ENCODE measurements around the gene YOD1.

The YOD1 gene

DNA sequence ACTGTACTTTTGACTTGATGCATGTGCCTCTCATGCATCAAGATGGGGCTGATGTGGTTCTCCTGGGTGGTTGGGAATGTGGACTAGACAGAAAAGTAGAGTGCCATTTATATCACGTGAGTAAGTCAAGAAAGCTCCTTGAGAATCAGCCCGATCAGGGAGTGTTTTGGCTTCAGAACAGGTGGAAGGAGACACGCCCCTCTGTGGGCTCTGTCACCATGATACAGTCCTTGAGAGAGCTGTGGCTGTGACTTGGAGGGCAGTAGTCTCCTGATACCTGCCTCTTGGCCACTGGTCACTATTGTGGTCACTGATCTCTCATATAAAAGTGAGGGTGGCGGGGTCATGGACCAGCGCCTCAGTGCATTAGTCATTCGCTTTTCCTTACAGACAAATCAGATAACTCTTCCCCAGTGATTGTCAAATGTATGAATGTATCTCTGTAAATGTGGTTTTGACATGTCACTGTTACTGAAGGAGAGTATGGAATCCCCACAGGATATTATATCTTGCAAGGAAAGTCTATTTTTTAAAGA is 28.8 kb upstream of the YOD1 start:
- intact Hi-C loops (cut with micrococcal nuclease), result loop anchor here (10.0 kb wide), 1 partner anchor 145 kb away; no protein-coding TSS in a partner anchor
- no peak overlapping the region for H3K4me3 Mint-ChIP-seq

DNA sequence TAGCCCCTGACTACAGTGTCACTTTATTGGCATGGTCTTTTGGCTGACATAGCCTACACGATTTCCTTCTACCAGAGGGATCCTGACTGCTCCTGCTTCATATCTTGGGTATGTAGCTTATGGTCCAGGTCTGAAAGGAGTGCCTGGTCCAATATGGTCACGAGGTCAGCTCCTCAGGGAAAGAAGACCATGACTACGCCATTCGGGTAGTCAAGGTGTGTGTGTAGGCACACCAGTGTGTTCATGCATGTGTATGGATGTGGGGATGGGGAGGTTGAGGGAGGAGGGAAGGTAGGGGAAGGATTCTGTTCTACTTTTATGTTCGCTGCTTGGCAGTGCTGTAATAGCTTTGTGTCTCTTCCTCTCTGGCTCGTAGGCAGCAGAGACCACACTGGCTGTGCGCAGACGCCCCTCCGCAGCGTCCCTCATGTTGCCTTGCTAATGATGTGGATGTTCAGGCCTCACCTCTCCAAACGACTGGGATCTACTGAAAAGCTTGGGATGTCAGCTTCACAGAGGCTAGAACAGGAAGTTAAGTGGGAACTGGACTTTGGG is 27.6 kb upstream of the YOD1 start:
- Mint-ChIP-seq H3K4me1 (ENCODE audit: low read depth) (peaks cover 5% of the 10 kb centered on the region), H3K36me3 (ENCODE audit: low read depth) (peaks cover 28% of the 10 kb centered on the region), H3K4me3 (no peak overlapping the region), H3K9me3 (no peaks in the 10 kb centered on the region), H3K27ac (no peak overlapping the region), H3K27me3 (peaks cover 9% of the 10 kb centered on the region)
- intact Hi-C loops (cut with micrococcal nuclease), result loop anchor here (10.0 kb wide), 1 partner anchor 144 kb away; no protein-coding TSS in a partner anchor

More for the DNA sequence above, 28.8 kb upstream of the YOD1 start:
- Mint-ChIP-seq H3K4me1 (ENCODE audit: low read depth) (peaks cover 9% of the 10 kb centered on the region), H3K27ac (no peak overlapping the region), H3K9me3 (no peaks in the 10 kb centered on the region), H3K27me3 (peaks cover 9% of the 10 kb centered on the region), H3K36me3 (ENCODE audit: low read depth) (peaks cover 24% of the 10 kb centered on the region)

DNA sequence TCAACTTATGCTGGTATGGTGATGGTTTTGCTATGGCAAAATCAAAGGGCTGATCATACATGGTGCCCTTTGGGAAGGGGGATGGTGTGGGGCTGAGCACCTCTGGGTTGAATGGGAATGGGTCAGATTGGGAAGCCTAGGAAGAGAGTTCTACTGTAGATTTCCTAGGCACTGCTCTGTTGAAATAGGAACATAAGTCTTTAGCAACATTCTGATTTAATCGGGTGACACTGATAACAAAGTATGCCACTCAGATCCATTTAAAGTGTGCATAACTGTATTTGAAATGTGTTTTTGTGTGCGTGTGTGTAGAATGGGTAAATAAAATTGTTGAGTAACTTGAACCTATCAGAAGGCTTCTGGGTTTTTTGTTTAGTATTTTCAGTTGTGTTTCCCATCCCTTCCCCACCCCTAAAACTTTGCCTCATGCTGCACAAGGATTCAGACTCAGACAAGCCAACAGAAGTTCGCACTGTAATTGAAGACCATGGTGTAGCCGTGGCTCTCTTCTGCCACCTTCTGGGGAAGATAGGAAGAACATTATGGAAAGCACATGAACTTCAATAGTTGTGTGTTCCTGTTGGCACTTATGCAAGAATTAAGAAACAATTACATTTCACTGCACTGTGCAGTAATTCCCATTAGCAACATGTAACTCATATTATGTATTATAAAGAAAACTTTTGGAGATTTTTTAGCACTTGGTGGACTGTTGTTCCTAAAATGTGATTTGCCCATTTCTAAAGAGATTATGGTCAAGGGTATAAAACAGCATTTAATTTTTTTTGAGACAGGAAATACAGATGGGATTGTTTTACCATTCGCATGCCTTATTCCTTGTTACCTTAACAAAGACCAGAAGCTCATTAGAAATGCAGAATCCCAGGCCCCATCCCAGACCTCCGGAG is 26.7 kb upstream of the YOD1 start:
- H3K27ac Mint-ChIP-seq, result no peak overlapping the region
- H3K9me3 Mint-ChIP-seq, result no peaks in the 10 kb centered on the region
- H3K27me3 Mint-ChIP-seq, result peaks cover 5% of the 10 kb centered on the region
- H3K36me3 Mint-ChIP-seq (ENCODE audit: low read depth), result peaks cover 37% of the 10 kb centered on the region
- H3K4me1 Mint-ChIP-seq (ENCODE audit: low read depth), result peaks cover 5% of the 10 kb centered on the region
- no peak overlapping the region for H3K4me3 Mint-ChIP-seq
- intact Hi-C loops (cut with micrococcal nuclease), result loop anchor here (2.0 to 10.0 kb wide), 2 partner anchors 71 to 143 kb away; no protein-coding TSS in a partner anchor

DNA sequence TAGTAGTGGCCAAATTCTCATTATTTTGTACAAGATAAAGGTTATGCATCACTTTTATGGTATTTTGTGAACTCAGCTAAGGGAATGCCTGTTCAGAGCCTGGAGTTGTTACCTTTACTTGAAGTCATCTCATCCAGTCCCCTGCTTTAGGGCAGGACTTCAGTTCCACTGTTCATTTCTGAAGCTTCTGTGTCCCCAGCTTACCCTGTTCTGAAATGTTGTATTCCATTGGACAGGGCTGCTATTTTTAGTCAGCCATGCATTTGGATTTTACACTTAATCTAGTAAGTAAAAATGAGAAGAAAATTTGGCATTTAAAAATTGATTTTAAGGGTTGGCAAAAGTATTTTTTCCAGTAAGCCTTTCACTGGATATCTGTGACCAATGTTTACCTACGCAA is 26.0 kb upstream of the YOD1 start:
- Mint-ChIP-seq H3K9me3 (no peaks in the 10 kb centered on the region), H3K4me3 (no peak overlapping the region), H3K27ac (no peak overlapping the region), H3K36me3 (ENCODE audit: low read depth) (peaks cover 44% of the 10 kb centered on the region), H3K27me3 (peaks cover under 1% of the 10 kb centered on the region), H3K4me1 (ENCODE audit: low read depth) (peaks cover 5% of the 10 kb centered on the region)
- intact Hi-C loops (cut with micrococcal nuclease), result loop anchor here (2.0 to 10.0 kb wide), 2 partner anchors 70 to 142 kb away; no protein-coding TSS in a partner anchor

DNA sequence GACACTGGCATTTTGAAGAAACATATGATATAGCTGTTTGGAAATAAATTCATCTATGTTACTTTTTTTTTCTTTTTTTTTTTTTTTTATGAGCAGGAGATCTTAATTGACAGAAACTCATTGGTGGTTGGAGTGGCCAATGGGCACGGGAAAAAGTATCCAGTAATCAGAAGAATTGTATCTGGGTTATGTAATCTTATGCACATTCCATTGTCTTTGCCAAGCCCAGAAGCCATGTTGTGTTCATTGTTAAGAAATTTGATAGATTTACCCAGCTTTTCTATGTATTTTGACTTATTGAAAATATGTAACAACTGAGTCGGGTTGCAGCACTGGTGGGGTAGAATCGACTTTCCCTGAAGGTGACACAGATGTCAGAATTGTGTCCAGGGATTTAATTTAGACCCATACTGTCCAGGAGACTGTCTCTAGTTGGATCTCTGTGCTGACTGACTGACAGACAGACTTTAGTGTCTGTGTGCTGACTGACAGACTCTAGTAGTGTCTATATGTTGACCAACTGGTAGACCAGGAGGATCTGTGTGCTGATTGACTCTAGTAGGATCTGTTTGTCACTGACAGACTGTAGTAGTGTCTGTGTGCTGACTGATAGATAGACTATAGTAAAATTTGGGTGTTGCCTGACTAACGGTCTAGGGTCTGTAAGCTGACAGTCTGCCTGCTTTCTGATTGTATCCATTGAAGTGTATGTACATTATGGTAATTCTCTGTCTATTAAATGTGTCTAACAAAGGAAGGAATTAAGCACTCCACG is 25.4 kb upstream of the YOD1 start:
- intact Hi-C loops (cut with micrococcal nuclease), result loop anchor here (2.0 to 10.0 kb wide), 2 partner anchors 70 to 142 kb away; no protein-coding TSS in a partner anchor
- no peak overlapping the region for H3K27ac Mint-ChIP-seq
- H3K4me3 Mint-ChIP-seq, result no peak overlapping the region
- no peaks in the 10 kb centered on the region for H3K27me3 Mint-ChIP-seq
- H3K4me1 Mint-ChIP-seq (ENCODE audit: low read depth), result peaks cover 2% of the 10 kb centered on the region
- H3K36me3 Mint-ChIP-seq (ENCODE audit: low read depth), result peaks cover 50% of the 10 kb centered on the region
- no peaks in the 10 kb centered on the region for H3K9me3 Mint-ChIP-seq

DNA sequence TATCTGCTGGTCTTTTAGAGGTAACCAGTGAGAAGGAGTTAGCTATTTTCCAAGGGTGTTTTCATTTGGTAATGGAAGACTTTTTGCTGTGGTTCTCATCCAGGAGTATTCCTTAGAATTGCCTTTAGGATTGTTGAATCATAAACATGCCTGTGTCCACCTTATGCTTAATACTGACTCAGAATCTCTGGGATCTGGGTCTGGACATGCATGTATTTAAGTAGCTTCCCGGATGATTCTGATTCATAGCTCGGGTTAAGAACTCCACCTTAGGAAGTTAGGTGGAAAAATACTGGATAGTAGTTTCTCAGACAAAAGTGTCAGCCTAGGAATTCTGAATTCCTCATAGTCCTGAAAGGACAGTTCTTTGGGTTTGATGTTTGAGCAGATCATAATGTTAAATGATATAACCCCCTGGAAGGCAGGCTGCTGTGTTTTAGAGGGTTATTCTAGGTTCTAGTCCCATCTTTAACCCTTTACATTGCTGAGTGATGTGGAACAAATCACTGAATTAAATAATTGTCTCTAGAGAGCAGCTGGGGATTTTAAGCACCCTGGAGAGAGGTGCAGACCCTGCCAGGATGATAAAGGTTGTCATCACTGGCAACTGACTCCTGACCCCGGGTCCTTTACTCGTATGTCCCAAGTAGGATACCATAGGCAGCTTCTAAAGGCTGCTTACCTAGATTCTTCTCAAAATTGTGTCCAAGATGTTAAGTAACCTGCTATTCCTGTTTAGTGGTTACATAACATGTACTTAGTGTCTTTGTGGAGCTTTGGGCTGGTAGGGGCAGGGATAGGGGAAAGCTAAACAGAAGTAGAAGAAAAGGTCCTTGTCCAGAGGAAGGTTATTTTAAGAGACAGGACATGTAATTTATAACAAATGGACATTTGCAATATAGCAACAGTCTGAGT is 23.2 kb upstream of the YOD1 start:
- Mint-ChIP-seq H3K4me1 (ENCODE audit: low read depth) (peaks cover 12% of the 10 kb centered on the region), H3K9me3 (no peaks in the 10 kb centered on the region)

DNA sequence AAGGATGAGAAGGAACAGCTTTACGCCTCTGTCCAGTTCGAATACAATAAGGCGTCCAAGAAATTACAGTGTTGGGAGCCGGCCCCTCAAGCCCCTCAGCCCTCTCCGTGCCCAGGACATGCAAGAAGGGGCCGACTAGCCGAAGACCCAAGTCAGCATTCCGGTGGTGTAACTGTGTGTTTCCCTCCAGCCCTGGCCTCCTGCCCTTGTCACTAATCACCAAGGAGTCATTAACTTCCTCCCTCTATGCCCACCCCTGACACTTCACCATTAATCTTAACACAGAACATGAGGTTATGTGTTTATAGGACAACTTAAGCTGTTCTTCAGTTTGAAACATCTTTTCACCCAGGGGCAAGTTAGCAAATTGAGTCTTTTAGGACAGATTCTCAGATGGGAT is 21.2 kb upstream of the YOD1 start:
- H3K4me1 Mint-ChIP-seq (ENCODE audit: low read depth), result peaks cover 18% of the 10 kb centered on the region
- H3K9me3 Mint-ChIP-seq, result no peaks in the 10 kb centered on the region
- H3K27me3 Mint-ChIP-seq, result no peaks in the 10 kb centered on the region
- H3K27ac Mint-ChIP-seq, result no peak overlapping the region
- H3K4me3 Mint-ChIP-seq, result no peak overlapping the region
- intact Hi-C loops (cut with micrococcal nuclease), result loop anchor here (10.0 kb wide), 1 partner anchor 137 kb away; no protein-coding TSS in a partner anchor
- peaks cover 76% of the 10 kb centered on the region for H3K36me3 Mint-ChIP-seq (ENCODE audit: low read depth)

More for the DNA sequence above, 23.2 kb upstream of the YOD1 start:
- peaks cover 64% of the 10 kb centered on the region for H3K36me3 Mint-ChIP-seq (ENCODE audit: low read depth)
- H3K27ac Mint-ChIP-seq, result no peak overlapping the region
- no peaks in the 10 kb centered on the region for H3K27me3 Mint-ChIP-seq
- no peak overlapping the region for H3K4me3 Mint-ChIP-seq
- intact Hi-C loops (cut with micrococcal nuclease), result loop anchor here (10.0 kb wide), 1 partner anchor 139 kb away; no protein-coding TSS in a partner anchor

DNA sequence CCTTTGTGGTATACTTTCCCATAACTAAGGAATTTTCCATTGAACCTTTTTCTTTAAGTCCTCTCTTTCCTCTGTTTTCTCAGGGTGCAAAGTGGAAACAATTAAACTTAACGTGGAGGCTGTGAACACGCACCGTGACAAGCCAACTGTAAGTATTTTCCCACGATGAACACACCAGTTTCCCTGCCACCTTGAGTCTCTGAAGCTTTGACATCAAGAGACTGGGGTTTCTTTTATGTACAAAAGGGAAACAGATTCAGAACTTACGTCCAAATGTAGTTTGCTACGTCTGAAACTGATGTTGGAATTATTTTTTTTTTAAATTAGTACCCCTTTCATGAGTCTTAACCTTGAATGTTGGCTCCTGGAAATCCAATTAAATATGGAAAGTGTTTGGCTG is 20.4 kb upstream of the YOD1 start:
- Mint-ChIP-seq H3K27me3 (no peaks in the 10 kb centered on the region), H3K36me3 (ENCODE audit: low read depth) (peaks cover 84% of the 10 kb centered on the region), H3K27ac (no peak overlapping the region), H3K9me3 (no peaks in the 10 kb centered on the region), H3K4me1 (ENCODE audit: low read depth) (peaks cover 18% of the 10 kb centered on the region), H3K4me3 (no peak overlapping the region)
- intact Hi-C loops (cut with micrococcal nuclease), result loop anchor here (10.0 kb wide), 1 partner anchor 137 kb away; no protein-coding TSS in a partner anchor

DNA sequence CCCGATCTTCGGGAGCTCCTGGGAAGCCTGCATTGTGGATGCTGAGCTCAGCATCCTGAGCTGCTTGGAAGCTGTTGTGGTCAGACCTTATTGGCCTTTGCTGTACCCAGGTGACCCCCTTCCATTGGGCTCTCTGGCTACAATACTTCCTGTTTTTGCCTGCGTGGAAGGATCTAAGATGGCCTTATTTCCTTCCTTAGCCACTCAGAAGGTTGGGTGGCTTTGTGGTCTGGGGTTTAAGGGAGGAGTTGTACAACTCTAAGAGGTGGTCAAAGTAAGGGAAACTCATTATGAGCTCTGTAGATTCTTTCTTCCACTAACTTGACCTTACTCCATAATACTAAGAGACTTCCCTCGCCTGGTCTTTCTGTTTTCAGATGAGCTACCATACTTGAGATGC is 19.8 kb upstream of the YOD1 start:
- no peak overlapping the region for H3K4me3 Mint-ChIP-seq
- H3K27ac Mint-ChIP-seq, result no peak overlapping the region
- peaks cover 18% of the 10 kb centered on the region for H3K4me1 Mint-ChIP-seq (ENCODE audit: low read depth)
- intact Hi-C loops (cut with micrococcal nuclease), result loop anchor here (10.0 kb wide), 1 partner anchor 136 kb away; no protein-coding TSS in a partner anchor
- no peaks in the 10 kb centered on the region for H3K27me3 Mint-ChIP-seq
- no peaks in the 10 kb centered on the region for H3K9me3 Mint-ChIP-seq
- H3K36me3 Mint-ChIP-seq (ENCODE audit: low read depth), result peaks cover 86% of the 10 kb centered on the region

DNA sequence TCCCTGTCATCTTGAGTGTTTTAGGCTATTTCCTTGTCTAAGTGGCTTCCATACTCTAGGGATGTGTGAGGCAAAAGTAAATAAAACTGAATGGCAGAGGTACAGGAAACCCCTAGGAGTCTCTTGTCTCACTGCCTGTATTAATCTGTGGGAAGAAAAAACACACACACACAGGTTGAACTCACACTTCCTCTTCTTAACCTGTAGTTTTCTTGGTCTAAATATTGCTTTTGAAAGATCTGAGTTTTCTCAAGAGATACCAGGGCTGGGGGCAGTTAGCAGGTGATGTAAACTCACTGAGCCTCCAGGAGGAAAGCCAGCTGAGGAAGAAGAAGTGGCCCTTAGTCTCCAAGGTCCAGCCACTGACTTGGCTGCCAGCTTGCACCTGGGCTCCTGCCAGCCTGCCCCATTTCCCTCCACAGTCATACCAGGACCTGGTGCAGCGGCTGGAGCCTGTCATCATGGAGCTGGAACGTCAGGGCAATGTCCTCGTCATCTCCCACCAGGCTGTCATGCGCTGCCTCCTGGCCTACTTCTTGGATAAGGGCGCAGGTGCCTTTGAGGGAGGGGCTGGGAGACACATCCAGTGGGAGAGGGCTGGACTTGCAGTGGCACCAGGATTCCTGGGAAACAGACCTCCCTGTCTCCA is 19.0 kb upstream of the YOD1 start:
- intact Hi-C loops (cut with micrococcal nuclease), result loop anchor here (10.0 kb wide), 1 partner anchor 135 kb away; no protein-coding TSS in a partner anchor
- peaks cover 18% of the 10 kb centered on the region for H3K4me1 Mint-ChIP-seq (ENCODE audit: low read depth)
- peaks cover 89% of the 10 kb centered on the region for H3K36me3 Mint-ChIP-seq (ENCODE audit: low read depth)
- no peak overlapping the region for H3K27ac Mint-ChIP-seq
- no peaks in the 10 kb centered on the region for H3K9me3 Mint-ChIP-seq
- H3K4me3 Mint-ChIP-seq, result no peak overlapping the region
- H3K27me3 Mint-ChIP-seq, result no peaks in the 10 kb centered on the region

DNA sequence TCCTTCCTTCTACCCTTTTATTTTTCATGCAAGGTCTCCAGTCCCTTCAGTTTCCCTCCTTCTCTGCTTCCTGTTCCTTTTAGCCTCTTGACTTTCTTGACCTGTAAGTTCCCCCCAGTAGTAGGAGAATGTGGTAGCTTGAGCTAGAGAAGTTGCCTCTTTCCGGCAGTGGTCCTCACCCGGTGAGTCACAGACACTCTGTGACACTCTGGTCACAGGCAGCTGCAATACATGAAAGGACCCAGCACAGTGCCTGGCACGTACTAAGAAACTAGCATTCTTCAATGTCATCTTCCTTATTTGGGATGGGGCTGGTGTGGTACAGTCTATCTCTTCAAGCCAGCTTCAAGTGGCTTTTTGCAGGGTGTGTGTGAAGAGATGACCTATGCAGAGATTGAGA is 18.1 kb upstream of the YOD1 start:
- intact Hi-C loops (cut with micrococcal nuclease), result no loop called here
- Mint-ChIP-seq H3K27ac (no peak overlapping the region), H3K27me3 (no peaks in the 10 kb centered on the region), H3K36me3 (ENCODE audit: low read depth) (peaks cover 92% of the 10 kb centered on the region), H3K4me1 (ENCODE audit: low read depth) (peaks cover 18% of the 10 kb centered on the region), H3K4me3 (no peak overlapping the region), H3K9me3 (no peaks in the 10 kb centered on the region)

DNA sequence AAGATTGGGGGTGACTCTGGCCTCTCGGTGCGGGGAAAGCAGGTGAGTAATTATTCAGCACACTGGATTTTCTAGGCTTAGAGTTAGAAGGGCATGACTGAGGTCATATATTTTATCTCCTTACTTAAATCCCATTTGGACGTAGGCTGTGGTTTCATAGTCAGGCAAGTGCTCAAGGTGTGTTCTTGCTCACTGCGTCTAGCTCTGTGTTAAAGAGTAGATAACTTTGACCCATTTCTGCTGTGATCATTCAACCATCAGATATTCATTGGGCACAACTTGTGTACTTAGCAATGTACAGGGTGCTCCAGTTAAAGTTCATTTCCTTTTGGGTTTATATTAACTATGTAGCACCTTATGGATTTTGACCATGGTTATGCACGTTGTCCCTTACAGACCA is 16.7 kb upstream of the YOD1 start:
- no peaks in the 10 kb centered on the region for H3K27me3 Mint-ChIP-seq

More for the DNA sequence above, 16.7 kb upstream of the YOD1 start:
- Mint-ChIP-seq H3K27ac (no peak overlapping the region), H3K9me3 (no peaks in the 10 kb centered on the region), H3K4me1 (ENCODE audit: low read depth) (peaks cover 18% of the 10 kb centered on the region), H3K4me3 (no peak overlapping the region), H3K36me3 (ENCODE audit: low read depth) (peaks cover 97% of the 10 kb centered on the region)
- intact Hi-C loops (cut with micrococcal nuclease), result no loop called here

Data from dendritic cell treated with granulocyte-macrophage colony-stimulating factor and Interleukin-4, amounts not matched to agents 40 ng/mL and 50 ng/mL, for 4 days (primary cell).